Ovary (tissue), 3 donors: ENCODE results near the gene KMT2E.

Experiments
- CTCF ChIP-seq, 3 donors: fragments of 450-650 bp in 2 of 3; fragments of 200-600 bp in 1 of 3; IDR thresholded peaks; one replicate each; pipeline versions ENCODE4 v1.5.1 to v1.8.0; 2016 to 2022; ENCODE audit warnings: antibody characterized with exemption in 3 of 3, mild to moderate bottlenecking in 1 of 3
- EP300 ChIP-seq: sonication (generic); formaldehyde crosslinking; IDR thresholded peaks from one replicate; pipeline ENCODE4 v1.6.1; 2017; ENCODE audit warnings: antibody characterized with exemption
- POLR2A ChIP-seq: fragments of 450-650 bp; IDR thresholded peaks from one replicate; pipeline ENCODE4 v1.6.1; 2017; ENCODE audit warnings: antibody characterized with exemption, mild to moderate bottlenecking, moderate library complexity
- donor health status: DM: no; HTN: no; CAD: no.

- TF ChIP-seq CTCF (IDR thresholded peaks at IDR 0.05) (no peak), POLR2A (no peak), EP300 (no peak)
Measured at GRCh38 chr7:105006367-105007136, 7.5 kb upstream of the KMT2E start.
